Hindlimb muscle (tissue), 1 donor: Measurements from ENCODE around the gene MORN3. TPM values are rescaled to one million over a fixed set of nuclear protein-coding genes. Genes with fewer than 3 reads are reported as not detected.
"Not testable (repeated sequence)": the region's sequence is repeated elsewhere in the genome, so short reads cannot be mapped to it uniquely, and the experiment has no call there.

Source experiments
- DNase-seq: peaks from one replicate; pipeline ENCODE4 v3.0.0-alpha.2; 2013
- polyA plus RNA-seq: library from polyadenylated mRNA; unstranded; fragments of 120-200 nt; gene quantifications from one replicate; pipeline ENCODE4 v1.2.1, GENCODE V29; 2013; ENCODE audit not compliant: insufficient read length

Gene MORN3
- polyA plus RNA-seq, result 0.54 TPM

- no peak for DNase-seq
Measured at GRCh38 chr12:121669521-121669900, at the start of gene MORN3. TSS of gene MORN3 (minus strand) at chr12:121669654. CDS start at chr12:121669483, 171 bp downstream.

DNA sequence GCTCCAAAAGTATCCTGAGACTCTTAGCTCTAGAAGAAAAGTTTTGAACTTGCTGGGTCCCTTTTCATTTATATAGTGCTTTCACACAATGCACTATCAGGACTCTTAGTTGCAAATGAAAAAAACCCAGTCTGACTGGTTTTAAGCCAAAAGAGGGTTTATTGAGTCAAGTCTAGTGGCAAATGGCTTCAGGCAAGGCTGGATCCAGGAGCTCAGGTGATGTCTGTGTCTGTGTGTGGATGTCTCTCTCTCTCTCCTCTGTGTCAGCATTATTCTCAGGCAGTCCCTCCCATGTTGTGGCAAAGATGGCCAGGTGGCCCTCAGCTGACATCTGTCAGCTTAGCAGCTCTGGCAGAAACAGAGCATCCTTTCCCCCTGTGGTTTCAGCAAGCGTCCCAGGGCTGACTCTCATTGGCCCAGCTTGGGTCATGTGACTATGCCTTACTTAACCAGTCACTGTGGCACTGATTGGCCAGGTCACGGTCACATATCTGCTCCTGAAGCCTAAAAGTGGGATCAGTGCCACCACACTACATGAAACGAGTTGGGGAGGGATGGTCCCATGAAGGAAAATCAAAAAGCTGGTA, 49.3 kb upstream of the MORN3 start:
- no peak for DNase-seq

DNA sequence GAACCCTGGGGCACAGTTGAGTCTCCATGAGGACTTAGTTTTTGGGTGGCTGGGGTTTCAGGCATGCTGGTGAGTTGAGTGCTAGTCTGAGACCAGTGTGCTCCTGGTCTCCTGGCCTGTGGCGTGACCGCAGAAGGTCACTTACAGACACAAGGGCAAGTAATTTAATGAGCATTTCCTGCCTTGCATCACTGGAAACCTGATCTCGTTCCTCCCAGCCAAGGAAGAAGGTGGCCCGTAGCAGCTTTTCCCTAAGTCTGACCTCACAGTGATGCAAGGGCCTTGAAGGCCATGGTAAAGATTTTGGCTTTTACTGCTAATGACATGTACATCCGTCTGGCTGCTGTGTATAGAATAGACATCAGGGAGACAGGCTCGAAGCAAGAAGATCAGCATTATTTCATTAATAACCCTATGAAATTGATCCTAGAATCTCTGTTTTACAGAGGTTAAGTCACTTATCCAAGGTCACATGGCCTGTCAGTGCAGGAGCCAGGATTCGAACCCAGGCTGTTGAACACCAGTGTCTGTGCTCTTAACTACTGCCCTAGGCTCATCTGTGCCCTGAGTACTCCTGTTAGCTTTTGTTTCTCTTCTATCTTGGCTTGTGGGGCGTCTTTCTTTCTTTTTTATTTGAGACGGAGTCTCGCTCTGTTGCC, 47.7 kb upstream of the MORN3 start:
- DNase-seq, result no peak

- DNase-seq, result no peak
Measured at GRCh38 chr12:121715862-121716435, 46.5 kb upstream of the MORN3 start.

DNA sequence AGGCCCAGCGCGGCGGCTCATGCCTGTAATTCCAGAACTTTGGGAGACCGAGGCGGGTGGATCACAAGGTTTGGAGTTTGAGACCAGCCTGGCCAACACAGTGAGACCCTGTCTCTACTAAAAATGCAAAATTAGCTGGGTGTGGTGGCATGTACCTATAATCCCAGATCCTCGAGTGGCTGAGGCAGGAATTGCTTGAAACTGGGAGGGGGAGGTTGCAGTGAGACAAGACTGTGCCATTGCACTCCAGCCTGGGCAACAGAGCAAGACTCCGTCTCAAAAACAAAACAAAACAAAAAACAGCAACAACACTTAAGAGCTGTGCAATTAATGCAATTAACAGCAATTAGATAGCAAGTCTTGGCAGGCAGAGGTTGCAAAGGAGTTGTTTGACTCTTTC, 45.6 kb upstream of the MORN3 start:
- not testable (repeated sequence) for DNase-seq

DNA sequence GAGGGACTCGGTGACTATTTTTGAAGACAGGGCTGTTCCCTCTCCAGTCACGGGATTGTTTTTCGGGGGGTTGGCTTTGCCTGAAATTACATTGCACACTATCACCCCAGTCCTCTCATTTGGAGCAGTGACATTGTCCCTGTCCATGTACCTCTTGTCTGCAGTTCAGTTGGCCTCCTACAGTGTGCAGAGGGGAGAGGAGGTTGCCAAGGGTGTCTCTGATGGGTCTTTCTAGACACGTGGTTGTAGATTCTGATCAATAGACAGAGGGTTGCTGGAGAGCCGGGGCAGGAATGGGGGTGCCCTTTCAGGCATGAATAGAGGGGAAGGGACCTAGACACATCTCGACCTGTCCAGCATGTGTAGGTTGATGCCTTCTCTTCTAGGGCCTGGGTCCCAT, 44.3 kb upstream of the MORN3 start:
- no peak for DNase-seq

DNA sequence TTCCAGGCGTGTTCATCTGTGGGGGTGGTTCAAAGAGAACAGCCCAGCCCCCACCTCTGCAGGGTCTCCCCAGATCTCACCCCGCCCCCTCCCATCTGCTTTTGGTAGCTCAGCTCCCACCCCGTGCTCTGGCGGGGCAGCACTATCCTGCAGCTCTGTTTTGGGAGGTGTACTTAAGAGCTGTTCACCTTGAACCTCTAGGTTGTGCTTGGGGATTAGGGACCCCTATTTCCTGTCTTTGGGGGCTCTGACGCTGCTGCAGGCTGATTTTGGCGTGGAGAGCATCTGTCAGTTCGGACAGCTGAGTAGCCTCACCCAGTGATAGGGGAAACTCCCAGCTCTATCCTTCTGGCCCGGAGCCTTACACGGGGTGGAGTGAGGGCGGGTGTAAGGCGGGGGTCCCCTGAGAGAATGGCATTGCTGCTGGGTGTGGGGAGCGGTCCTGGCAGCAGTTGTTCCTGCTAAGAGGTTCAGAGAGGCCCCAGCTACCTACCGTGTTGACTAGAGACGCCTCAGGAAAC, 43.9 kb upstream of the MORN3 start:
- DNase-seq, result peak; percentile 38

DNA sequence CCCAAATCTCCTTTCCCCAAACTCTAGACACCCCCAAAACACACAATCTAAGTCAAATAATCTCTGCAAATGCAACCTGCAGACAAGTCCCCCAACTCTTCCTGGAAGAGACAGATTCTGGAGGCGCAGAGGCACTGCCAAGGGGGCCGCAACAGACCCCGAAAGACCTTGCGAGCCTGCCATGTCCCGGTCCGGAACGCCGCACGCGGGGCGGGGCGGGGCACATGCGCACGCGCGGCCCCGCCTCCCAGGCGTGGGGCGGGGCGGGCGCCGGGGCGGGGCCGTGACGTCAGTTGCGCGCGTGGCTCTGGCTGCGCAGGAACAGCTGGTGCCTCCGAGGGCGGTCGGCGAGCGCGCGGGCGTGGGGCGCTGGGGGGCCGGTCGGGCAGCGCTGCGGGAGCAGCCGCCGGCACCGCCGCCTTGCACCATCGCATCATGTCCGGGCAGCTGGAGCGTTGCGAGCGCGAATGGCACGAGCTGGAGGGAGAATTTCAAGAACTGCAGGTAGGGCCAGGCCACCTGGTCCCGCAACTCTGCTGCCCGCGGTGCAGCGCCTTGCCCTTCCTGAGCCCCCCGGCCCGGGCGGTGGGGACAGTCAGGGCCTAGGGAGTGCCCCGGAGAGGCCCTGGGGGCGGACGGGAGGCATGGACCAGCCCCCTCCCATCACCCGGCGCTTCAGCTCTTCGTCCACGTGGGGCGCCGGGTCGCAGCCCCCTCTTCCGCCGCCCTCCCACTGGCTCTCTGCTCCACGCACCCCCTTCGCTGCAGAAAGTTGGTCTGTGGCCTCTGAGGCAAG, 43.2 kb upstream of the MORN3 start, which contains the start of gene TMEM120B:
Gene TMEM120B, plus strand, starts transcription at position 292 of the 796 bp plus-strand sequence. Its CDS starts 144 bp downstream, at position 436.
- DNase-seq, result peak; percentile 81

DNA sequence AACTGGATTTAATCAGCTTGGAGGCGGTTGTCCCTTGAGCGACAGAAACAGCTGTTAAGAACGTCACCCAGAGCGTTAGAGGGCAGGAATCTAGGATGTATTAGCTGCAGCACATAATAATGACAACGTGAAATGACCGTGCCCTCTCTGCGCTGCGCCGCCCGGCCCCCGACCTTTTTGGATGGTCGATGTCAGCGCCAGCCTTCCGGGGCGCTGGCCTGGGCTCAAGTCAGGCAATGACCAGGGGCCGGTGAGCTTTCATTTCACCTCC, 42.7 kb upstream of the MORN3 start:
- peak; percentile 73 for DNase-seq

GRCh38 chr12:121711361-121712189, 42.1 kb upstream of the MORN3 start:
- DNase-seq, result no peak

DNA sequence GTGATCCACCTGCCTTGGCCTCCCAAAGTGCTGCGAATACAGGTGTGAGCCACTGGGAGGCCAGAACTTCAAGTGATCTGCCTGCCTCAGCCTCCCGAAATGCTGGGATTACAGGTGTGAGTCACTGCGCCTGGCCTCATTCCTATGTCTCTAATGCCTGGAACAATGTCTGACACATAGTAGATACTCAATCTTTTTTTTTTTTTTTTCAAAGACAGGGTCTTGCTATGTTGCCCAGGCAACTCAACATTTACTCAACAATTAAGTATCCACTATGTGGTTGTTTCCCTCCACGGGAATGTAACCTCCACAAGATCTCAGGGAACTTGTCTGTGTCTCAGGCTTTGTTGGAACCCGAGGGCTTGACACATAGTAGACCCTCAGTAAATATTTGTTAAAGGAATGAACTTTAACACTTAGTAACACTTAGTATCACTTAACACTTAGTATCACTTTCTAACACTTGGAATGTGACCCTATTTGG, 40.1 kb upstream of the MORN3 start:
- DNase-seq, result no peak

GRCh38 chr12:121709064-121709424, 39.6 kb upstream of the MORN3 start:
- DNase-seq, result not testable (repeated sequence)

DNA sequence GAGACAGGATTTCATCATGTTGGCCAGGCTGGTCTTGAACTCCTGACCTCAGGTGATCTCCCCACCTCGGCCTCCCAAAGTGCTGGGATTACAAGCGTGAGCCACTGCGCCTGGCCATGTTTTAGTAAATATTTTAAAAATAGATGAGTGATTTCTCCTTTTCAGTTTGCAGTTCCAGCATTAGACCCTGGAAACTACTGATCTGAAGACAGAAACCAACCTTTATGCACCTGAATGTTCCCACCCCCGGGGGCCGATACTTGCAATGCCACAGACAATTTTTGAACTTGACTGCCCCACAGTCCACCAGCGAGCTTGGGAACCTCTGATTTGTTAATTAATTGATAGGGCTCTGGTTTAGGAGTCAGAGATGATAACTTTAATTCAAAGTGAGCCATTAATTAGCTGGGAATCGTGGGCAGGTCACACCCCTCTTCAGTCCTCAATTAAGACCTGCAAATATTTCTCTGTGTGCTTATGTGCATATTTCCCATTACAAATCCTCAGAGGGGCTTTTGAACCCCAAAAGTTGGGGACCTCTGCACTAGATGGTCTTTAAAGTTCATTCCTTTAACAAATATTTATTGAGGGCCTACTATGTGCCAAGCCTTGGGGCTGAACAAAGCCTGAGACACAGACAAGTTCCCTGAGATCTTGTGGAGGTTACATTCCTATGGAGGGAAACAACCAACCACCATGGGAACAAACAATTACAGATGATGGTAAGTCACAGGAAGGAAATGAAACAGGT, 39.0 kb upstream of the MORN3 start:
- DNase-seq, result no peak

DNA sequence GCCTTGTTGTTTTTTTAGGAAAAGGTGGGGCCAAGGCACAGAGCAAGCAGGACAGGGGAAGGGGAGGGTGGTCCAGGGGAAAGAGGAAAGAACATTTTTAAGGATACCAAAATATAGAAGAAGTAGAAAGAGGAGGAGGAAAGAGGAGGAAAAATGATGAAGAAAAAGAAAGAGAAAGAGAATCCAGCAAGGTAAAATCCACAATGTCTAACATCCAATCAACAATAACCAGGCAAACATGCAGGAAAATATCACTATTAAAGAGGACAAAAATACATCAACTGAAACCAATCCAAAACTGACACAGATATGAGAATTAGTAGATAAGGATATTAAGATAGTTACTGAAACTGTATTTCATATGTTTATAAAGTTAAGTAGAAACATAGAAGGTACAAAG, 36.1 kb upstream of the MORN3 start:
- no peak for DNase-seq

- no peak for DNase-seq
Measured at GRCh38 chr12:121702944-121703343, 33.5 kb upstream of the MORN3 start.

DNA sequence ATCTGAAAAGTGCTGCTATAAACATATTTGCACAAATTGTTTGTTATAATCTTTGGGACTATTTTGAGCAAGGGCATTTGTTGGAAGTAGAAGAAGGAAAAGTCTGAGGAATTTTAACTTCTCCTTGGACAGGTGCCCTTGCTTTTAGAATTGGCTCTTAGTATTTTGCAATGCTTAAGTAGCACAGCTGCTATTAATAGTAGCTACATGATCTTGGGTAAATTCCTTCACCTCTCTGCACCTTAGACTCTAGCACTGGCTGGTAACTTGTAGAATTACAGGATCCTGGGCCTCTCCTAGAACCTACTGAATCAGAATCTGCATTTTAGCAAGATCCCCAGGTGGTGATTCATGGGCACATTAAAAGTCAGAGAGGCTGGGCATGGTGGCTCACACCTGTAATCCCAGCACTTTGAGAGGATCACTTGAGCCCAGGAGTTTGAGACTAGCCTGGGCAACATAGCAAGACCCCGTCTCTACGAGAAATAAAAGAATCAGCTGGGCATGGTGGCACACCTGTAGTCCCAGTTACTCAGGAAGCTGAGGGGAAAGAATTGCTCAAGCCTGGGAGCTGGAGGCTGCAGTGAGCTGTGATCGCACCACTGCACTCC, 32.3 kb upstream of the MORN3 start:
- DNase-seq, result no peak

- DNase-seq, result not testable (repeated sequence)
Measured at GRCh38 chr12:121697861-121698260, 28.4 kb upstream of the MORN3 start.

- DNase-seq, result no peak
Measured at GRCh38 chr12:121697093-121697698, 27.7 kb upstream of the MORN3 start.

GRCh38 chr12:121693155-121693687, 23.8 kb upstream of the MORN3 start:
- no peak for DNase-seq

GRCh38 chr12:121692744-121693143, 23.3 kb upstream of the MORN3 start:
- not testable (repeated sequence) for DNase-seq
